Measurements from ENCODE around the gene GABBR2. TPM values are rescaled to one million over a fixed set of nuclear protein-coding genes. Genes with fewer than 3 reads are reported as not detected.

Gene GABBR2
- total RNA-seq, 1 donor from 2014 or later, result 6.4 TPM

- Mint-ChIP-seq H3K27ac (no peak overlapping the region), H3K9me3 (no peaks in the 10 kb centered on the region), H3K4me3 (no peak overlapping the region), H3K27me3 (peaks cover 3% of the 10 kb centered on the region), H3K4me1 (ENCODE audit: unreplicated experiment) (peaks cover 5% of the 10 kb centered on the region), H3K36me3 (no peaks in the 10 kb centered on the region)
- no peak for DNase-seq (ENCODE audit: extremely low spot score, unreplicated experiment)
- TF ChIP-seq CTCF (conservative IDR thresholded peaks at IDR 0.05), result no peak
Observed at GRCh38 chr9:98552331-98552730, 156.4 kb downstream of the GABBR2 start.

GRCh38 chr9:98551511-98552286 is 157.0 kb downstream of the GABBR2 start:
- DNase-seq (ENCODE audit: extremely low spot score, unreplicated experiment), result no peak

GRCh38 chr9:98550206-98550820 is 158.4 kb downstream of the GABBR2 start:
- no peak for DNase-seq (ENCODE audit: extremely low spot score, unreplicated experiment)
- Mint-ChIP-seq H3K27ac (no peak overlapping the region), H3K4me1 (ENCODE audit: unreplicated experiment) (peaks cover 5% of the 10 kb centered on the region)

More at GRCh38 chr9:98551511-98552286, 157.0 kb downstream of the GABBR2 start:
- H3K4me3 Mint-ChIP-seq, result no peak overlapping the region
- peaks cover 5% of the 10 kb centered on the region for H3K4me1 Mint-ChIP-seq (ENCODE audit: unreplicated experiment)
- no peaks in the 10 kb centered on the region for H3K36me3 Mint-ChIP-seq
- no peak overlapping the region for H3K27ac Mint-ChIP-seq
- H3K9me3 Mint-ChIP-seq, result no peaks in the 10 kb centered on the region
- no peaks in the 10 kb centered on the region for H3K27me3 Mint-ChIP-seq
- TF ChIP-seq CTCF (conservative IDR thresholded peaks at IDR 0.05), result no peak

GRCh38 chr9:98549401-98549800 is 159.3 kb downstream of the GABBR2 start:
- Mint-ChIP-seq H3K4me1 (ENCODE audit: unreplicated experiment) (peaks cover 5% of the 10 kb centered on the region), H3K27me3 (no peaks in the 10 kb centered on the region), H3K27ac (no peak overlapping the region), H3K9me3 (no peaks in the 10 kb centered on the region), H3K4me3 (no peak overlapping the region), H3K36me3 (no peaks in the 10 kb centered on the region)
- no peak for DNase-seq (ENCODE audit: extremely low spot score, unreplicated experiment)
- no peak for TF ChIP-seq CTCF (conservative IDR thresholded peaks at IDR 0.05)

More at GRCh38 chr9:98550206-98550820, 158.4 kb downstream of the GABBR2 start:
- no peak for TF ChIP-seq CTCF (conservative IDR thresholded peaks at IDR 0.05)
- no peaks in the 10 kb centered on the region for H3K36me3 Mint-ChIP-seq
- no peaks in the 10 kb centered on the region for H3K27me3 Mint-ChIP-seq
- H3K9me3 Mint-ChIP-seq, result no peaks in the 10 kb centered on the region
- no peak overlapping the region for H3K4me3 Mint-ChIP-seq

GRCh38 chr9:98547606-98548005 is 161.1 kb downstream of the GABBR2 start:
- H3K36me3 Mint-ChIP-seq, result no peaks in the 10 kb centered on the region
- TF ChIP-seq CTCF (conservative IDR thresholded peaks at IDR 0.05), result no peak
- H3K9me3 Mint-ChIP-seq, result no peaks in the 10 kb centered on the region
- no peak overlapping the region for H3K4me3 Mint-ChIP-seq
- H3K27me3 Mint-ChIP-seq, result peaks cover 3% of the 10 kb centered on the region
- DNase-seq (ENCODE audit: extremely low spot score, unreplicated experiment), result no peak
- peaks cover 5% of the 10 kb centered on the region for H3K4me1 Mint-ChIP-seq (ENCODE audit: unreplicated experiment)
- no peak overlapping the region for H3K27ac Mint-ChIP-seq

All from type B pancreatic cell (in vitro differentiated cells).